Hepatocyte (in vitro differentiated cells): ENCODE data around the gene TMEM225B.

Source experiments
- CTCF ChIP-seq: fragments of 200-600 bp; sonication (generic); IDR thresholded peaks from 2 replicates; pipeline ENCODE4 v1.5.1; 2016; ENCODE audit warnings: antibody characterized with exemption, mild to moderate bottlenecking; ENCODE audit not compliant: poor library complexity
- EZH2 ChIP-seq: fragments of 200-600 bp; sonication (generic); IDR thresholded peaks from 2 replicates; pipeline ENCODE4 v1.6.1; 2016; ENCODE audit warnings: antibody characterized with exemption, mild to moderate bottlenecking, borderline replicate concordance
- EZH2phosphoT487 ChIP-seq: fragments of 200-600 bp; sonication (generic); IDR thresholded peaks from one replicate; pipeline ENCODE4 v1.6.1; 2018; ENCODE audit warnings: antibody characterized with exemption, mild to moderate bottlenecking, low read depth, moderate library complexity; ENCODE audit not compliant: unreplicated experiment, severe bottlenecking

- TF ChIP-seq CTCF (no peak), EZH2 (no peak), EZH2phosphoT487 (no peak)
These were observed 45.4 kb downstream of the TMEM225B start for GRCh38 chr7:99643464-99643863.
